Tibial nerve (tissue), 4 donors: Measurements from ENCODE around the gene ZCCHC24. TPM values are rescaled to one million over a fixed set of nuclear protein-coding genes. Genes with fewer than 3 reads are reported as not detected.

ENCODE experiments used
- DNase-seq, 2 donors: peaks; one replicate each; pipeline ENCODE4 v3.0.0-alpha.2; 2019; ENCODE audit warnings: low spot score in 2 of 2
- H3K27ac ChIP-seq, 4 donors: fragments of 200-600 bp; sonication (generic) in 3 of 4; one replicate each; pipeline ENCODE4 v1.5.1; 2017 to 2019; ENCODE audit warnings: mild to moderate bottlenecking in 1 of 4
- H3K27me3 ChIP-seq, 2 donors: fragments of 200-600 bp; sonication (generic) in 1 of 2; one replicate each; pipeline versions ENCODE4 v1.5.1 to v1.6.0; 2017 to 2019
- H3K36me3 ChIP-seq, 3 donors: fragments of 200-600 bp; sonication (generic); one replicate each; pipeline ENCODE4 v1.5.1; 2018 to 2019
- H3K4me1 ChIP-seq, 4 donors: fragments of 200-600 bp; sonication (generic) in 3 of 4; one replicate each; pipeline ENCODE4 v1.5.1; 2017 to 2019
- H3K4me3 ChIP-seq, 4 donors: fragments of 200-600 bp; sonication (generic) in 3 of 4; one replicate each; pipeline ENCODE4 v1.5.1; 2017 to 2019; ENCODE audit warnings: mild to moderate bottlenecking in 1 of 4, moderate library complexity in 1 of 4
- H3K9me3 ChIP-seq, 4 donors: fragments of 200-600 bp; sonication (generic) in 3 of 4; one replicate each; pipeline ENCODE4 v1.5.1; 2017 to 2019
- CTCF ChIP-seq, 5 experiments: fragments of 200-600 bp in 3 of 5; fragments of 450-650 bp in 2 of 5; sonication (generic) in 3 of 5; IDR thresholded peaks; one replicate each; pipeline ENCODE4 v1.5.1; 2016 to 2019; ENCODE audit warnings: antibody characterized with exemption in 5 of 5, mild to moderate bottlenecking in 3 of 5, moderate library complexity in 2 of 5
- EP300 ChIP-seq, 2 donors: sonication (generic); formaldehyde crosslinking; IDR thresholded peaks; one replicate each; pipeline ENCODE4 v1.6.1; 2017; ENCODE audit warnings: antibody characterized with exemption in 2 of 2, mild to moderate bottlenecking in 1 of 2
- POLR2A ChIP-seq, 2 donors: fragments of 450-650 bp; IDR thresholded peaks; one replicate each; pipeline ENCODE4 v1.6.1; 2017; ENCODE audit warnings: antibody characterized with exemption in 2 of 2, mild to moderate bottlenecking in 2 of 2, moderate library complexity in 2 of 2
- WGBS, 2 donors: methylation state at CpG; one replicate each; pipeline ENCODE4 v1.1.5; 2018; 5-methylcytosine and 5-hydroxymethylcytosine counted together
- total RNA-seq, 4 donors: library from RNA; depleted of rRNA; stranded (reverse); fragments of >200 nt; gene quantifications; one replicate each; pipeline ENCODE4 v1.1.0, GENCODE V29; 2016

Gene ZCCHC24
- total RNA-seq, 4 donors from 2014 or later: 122 to 165 (median 138) TPM

- DNase-seq: no peak
- 79 to 93% methylated on average over 2 of the region's 2 CpGs for WGBS, 2 donors
Observed at GRCh38 chr10:79346012-79346340, 99.4 kb downstream of the ZCCHC24 start.

GRCh38 chr10:79345241-79346011, 100.0 kb downstream of the ZCCHC24 start:
- Histone ChIP-seq H3K9me3 (no peaks in the 10 kb centered on the region), H3K36me3 (peaks cover 0 to 15% (median 0%) of the 10 kb centered on the region in 3 donors), H3K4me1 (peaks cover 0 to 40% (median 10%) of the 10 kb centered on the region in 4 donors), H3K27me3 (no peaks in the 10 kb centered on the region), H3K27ac (no peak overlapping the region), H3K4me3 (no peak overlapping the region)
- 79 to 83% methylated on average over 4 to 5 of the region's 5 CpGs for WGBS, 2 donors
- no peak for DNase-seq
- TF ChIP-seq CTCF (IDR thresholded peaks at IDR 0.05) (no peak), EP300 (IDR thresholded peaks at IDR 0.05) (no peak), POLR2A (IDR thresholded peaks at IDR 0.05) (no peak)

More at GRCh38 chr10:79346012-79346340, 99.4 kb downstream of the ZCCHC24 start:
- peaks cover 0 to 21% (median 5%) of the 10 kb centered on the region in 3 donors for H3K36me3 ChIP-seq
- H3K27me3 ChIP-seq: no peaks in the 10 kb centered on the region
- no peak overlapping the region for H3K27ac ChIP-seq
- peaks cover 0 to 34% (median 10%) of the 10 kb centered on the region in 4 donors for H3K4me1 ChIP-seq
- no peak for TF ChIP-seq EP300 (IDR thresholded peaks at IDR 0.05)
- TF ChIP-seq POLR2A (IDR thresholded peaks at IDR 0.05): no peak
- no peak for TF ChIP-seq CTCF (IDR thresholded peaks at IDR 0.05)
- H3K9me3 ChIP-seq: no peaks in the 10 kb centered on the region
- no peak overlapping the region for H3K4me3 ChIP-seq

GRCh38 chr10:79344502-79345195, 100.8 kb downstream of the ZCCHC24 start:
- peaks cover 0 to 8% (median 0%) of the 10 kb centered on the region in 3 donors for H3K36me3 ChIP-seq
- H3K9me3 ChIP-seq: no peaks in the 10 kb centered on the region
- 80 to 85% methylated on average over 3 of the region's 3 CpGs for WGBS, 2 donors
- H3K4me3 ChIP-seq: no peak overlapping the region
- TF ChIP-seq EP300 (IDR thresholded peaks at IDR 0.05): no peak
- no peak for TF ChIP-seq POLR2A (IDR thresholded peaks at IDR 0.05)
- no peak for TF ChIP-seq CTCF (IDR thresholded peaks at IDR 0.05)
- H3K27ac ChIP-seq: no peak overlapping the region
- peaks cover 0 to 41% (median 10%) of the 10 kb centered on the region in 4 donors for H3K4me1 ChIP-seq
- DNase-seq: no peak
- no peaks in the 10 kb centered on the region for H3K27me3 ChIP-seq

- Histone ChIP-seq H3K36me3 (no peaks in the 10 kb centered on the region), H3K27ac (no peak overlapping the region), H3K27me3 (no peaks in the 10 kb centered on the region), H3K9me3 (no peaks in the 10 kb centered on the region), H3K4me3 (no peak overlapping the region), H3K4me1 (peaks cover 0 to 26% (median 1%) of the 10 kb centered on the region in 4 donors)
- no peak for DNase-seq
- WGBS, 2 donors: 73 to 80% methylated on average over 6 to 10 of the region's 10 CpGs
- TF ChIP-seq CTCF (IDR thresholded peaks at IDR 0.05) (no peak), POLR2A (IDR thresholded peaks at IDR 0.05) (no peak), EP300 (IDR thresholded peaks at IDR 0.05) (no peak)
Observed at GRCh38 chr10:79342811-79343561, 102.4 kb downstream of the ZCCHC24 start.
